IMR-90 (cell line): ENCODE results near the gene PP2D1.

Source experiments
- BHLHE40 ChIP-seq: fragments of 150-350 bp; IDR thresholded peaks from 2 replicates; pipeline ENCODE4 v1.6.1; 2016; ENCODE audit warnings: mild to moderate bottlenecking, low read depth, low read length
- CTCF ChIP-seq: conservative IDR thresholded peaks from 2 replicates; pipeline ENCODE4 v1.5.1; 2012; ENCODE audit warnings: mild to moderate bottlenecking, low read depth, low read length, improper control_type of control experiment
- POLR2A ChIP-seq: IDR thresholded peaks from 2 replicates; pipeline ENCODE4 v1.6.1; 2012; ENCODE audit warnings: mild to moderate bottlenecking, low read depth, low read length
- SMC3 ChIP-seq: fragments of 150-350 bp; IDR thresholded peaks from 2 replicates; pipeline ENCODE4 v1.6.1; 2016; ENCODE audit warnings: low read depth, mild to moderate bottlenecking, antibody characterized with exemption, low read length, moderate library complexity

GRCh38 chr3:19947549-19948225, 64.4 kb downstream of the PP2D1 start:
- TF ChIP-seq POLR2A, result no peak
- no peak for TF ChIP-seq CTCF
- no peak for TF ChIP-seq SMC3
- TF ChIP-seq BHLHE40, result no peak
